HepG2 (cell line): ENCODE measurements around the gene EGLN2. TPM values are rescaled to one million over a fixed set of nuclear protein-coding genes. Genes with fewer than 3 reads are reported as not detected.
A peak's percentile ranks its signal among the peaks of the same experiment; 100 is the strongest.

ENCODE experiments used
- ARHGAP35 ChIP-seq: sonication (generic); formaldehyde crosslinking; IDR thresholded peaks from 2 replicates; pipeline ENCODE4 v1.9.0; 2022; ENCODE audit warnings: mild to moderate bottlenecking, inconsistent platforms, moderate library complexity, missing genetic modification reagents, borderline replicate concordance
- ARNT ChIP-seq: fragments of 450-650 bp; IDR thresholded peaks from 2 replicates; pipeline ENCODE4 v1.6.1; 2017
- ATAD3A ChIP-seq: sonication (generic); formaldehyde crosslinking; IDR thresholded peaks from 2 replicates; pipeline ENCODE4 v1.4.0; 2020; ENCODE audit warnings: missing genetic modification reagents
- ATF7 ChIP-seq, 2 experiments: fragments of 450-650 bp in 1 of 2; sonication (generic) in 1 of 2; formaldehyde crosslinking in 1 of 2; IDR thresholded peaks; 2 replicates each; pipeline versions ENCODE4 v1.4.0 to v1.6.1; 2016 to 2020; ENCODE audit warnings: antibody characterized with exemption in 1 of 2, mild to moderate bottlenecking in 1 of 2, missing genetic modification reagents in 1 of 2
- CBFB ChIP-seq: sonication (generic); formaldehyde crosslinking; IDR thresholded peaks from 2 replicates; pipeline ENCODE4 v1.4.0; 2020; ENCODE audit warnings: missing genetic modification reagents
- JDP2 ChIP-seq: sonication (generic); formaldehyde crosslinking; IDR thresholded peaks from 2 replicates; pipeline ENCODE4 v1.8.1; 2022; ENCODE audit warnings: missing genetic modification reagents, borderline replicate concordance
- MZF1 ChIP-seq: sonication (generic); formaldehyde crosslinking; IDR thresholded peaks from 2 replicates; pipeline ENCODE4 v1.8.1; 2023; ENCODE audit warnings: mild to moderate bottlenecking, missing genetic modification reagents, borderline replicate concordance
- NR2F6 ChIP-seq, 2 experiments: IDR thresholded peaks; 2 replicates each; pipeline ENCODE4 v1.6.1; 2016; ENCODE audit warnings: antibody characterized with exemption in 1 of 2, mild to moderate bottlenecking in 1 of 2
- NRL ChIP-seq: sonication (generic); formaldehyde crosslinking; IDR thresholded peaks from 2 replicates; pipeline ENCODE4 v1.5.0; 2020; ENCODE audit warnings: missing genetic modification reagents, mild to moderate bottlenecking, moderate library complexity, borderline replicate concordance
- ZBTB1 ChIP-seq: sonication (generic); formaldehyde crosslinking; IDR thresholded peaks from 2 replicates; pipeline ENCODE4 v1.4.0; 2020; ENCODE audit warnings: missing genetic modification reagents, borderline replicate concordance
- ZNF709 ChIP-seq: sonication (generic); formaldehyde crosslinking; IDR thresholded peaks from 2 replicates; pipeline ENCODE4 v1.5.0; 2020; ENCODE audit warnings: mild to moderate bottlenecking, missing genetic modification reagents
- ZNF782 ChIP-seq: sonication (generic); formaldehyde crosslinking; IDR thresholded peaks from 2 replicates; pipeline ENCODE4 v1.4.0; 2020; ENCODE audit warnings: missing genetic modification reagents, mild to moderate bottlenecking, borderline replicate concordance
- polyA plus RNA-seq, 8 experiments: library from polyadenylated mRNA; depleted of rRNA in 3 of 8; stranded (reverse) in 7 of 8; unstranded in 1 of 8; fragments of >200 nt; fragmentation: Illumina TruSeq in 4 of 8; extraction: Trizol in 4 of 8; gene quantifications; 2 replicates each; pipeline versions ENCODE4 v1.2.1 to v1.2.3, GENCODE V29; 2011 to 2016; ENCODE audit warnings: low read depth in 4 of 8, missing spikeins in 1 of 8, mixed read lengths in 1 of 8; ENCODE audit not compliant: insufficient read depth in 1 of 8
- total RNA-seq, 5 experiments: library from RNA; depleted of rRNA; stranded (reverse); fragments of >200 nt; fragmentation: Illumina TruSeq; extraction: Trizol; gene quantifications; 2 replicates each; pipeline ENCODE4 v1.2.3, GENCODE V29; 2016; ENCODE audit warnings: low read depth in 1 of 5
- TF ChIP-seq, protein P1 (sequence below): sonication (generic); formaldehyde crosslinking; conservative IDR thresholded peaks from 2 replicates; pipeline ENCODE4 v1.8.0; 2022; ENCODE audit warnings: mild to moderate bottlenecking, moderate library complexity, missing genetic modification reagents
- TF ChIP-seq, protein P2 (sequence below): fragments of 450-650 bp; IDR thresholded peaks from 2 replicates; pipeline ENCODE4 v1.6.1; 2017
- TF ChIP-seq, protein P3 (sequence below): sonication (generic); formaldehyde crosslinking; IDR thresholded peaks from 2 replicates; pipeline ENCODE4 v1.8.0; 2022; ENCODE audit warnings: mild to moderate bottlenecking, missing genetic modification reagents, borderline replicate concordance
- TF ChIP-seq, protein P4 (sequence below): sonication (generic); formaldehyde crosslinking; IDR thresholded peaks from 2 replicates; pipeline ENCODE4 v1.4.0; 2020; ENCODE audit warnings: missing genetic modification reagents, borderline replicate concordance
- TF ChIP-seq, protein P5 (sequence below): sonication (generic); formaldehyde crosslinking; IDR thresholded peaks from 2 replicates; pipeline ENCODE4 v1.8.1; 2023; ENCODE audit warnings: missing genetic modification reagents, inconsistent platforms, borderline replicate concordance

EGLN2 gene
- total and polyA plus RNA-seq, 2 of the 13 experiments (the other 11 are each of a cell fraction or from before 2014, with no cell fraction given), result 16.5 to 40.8 TPM

DNA sequence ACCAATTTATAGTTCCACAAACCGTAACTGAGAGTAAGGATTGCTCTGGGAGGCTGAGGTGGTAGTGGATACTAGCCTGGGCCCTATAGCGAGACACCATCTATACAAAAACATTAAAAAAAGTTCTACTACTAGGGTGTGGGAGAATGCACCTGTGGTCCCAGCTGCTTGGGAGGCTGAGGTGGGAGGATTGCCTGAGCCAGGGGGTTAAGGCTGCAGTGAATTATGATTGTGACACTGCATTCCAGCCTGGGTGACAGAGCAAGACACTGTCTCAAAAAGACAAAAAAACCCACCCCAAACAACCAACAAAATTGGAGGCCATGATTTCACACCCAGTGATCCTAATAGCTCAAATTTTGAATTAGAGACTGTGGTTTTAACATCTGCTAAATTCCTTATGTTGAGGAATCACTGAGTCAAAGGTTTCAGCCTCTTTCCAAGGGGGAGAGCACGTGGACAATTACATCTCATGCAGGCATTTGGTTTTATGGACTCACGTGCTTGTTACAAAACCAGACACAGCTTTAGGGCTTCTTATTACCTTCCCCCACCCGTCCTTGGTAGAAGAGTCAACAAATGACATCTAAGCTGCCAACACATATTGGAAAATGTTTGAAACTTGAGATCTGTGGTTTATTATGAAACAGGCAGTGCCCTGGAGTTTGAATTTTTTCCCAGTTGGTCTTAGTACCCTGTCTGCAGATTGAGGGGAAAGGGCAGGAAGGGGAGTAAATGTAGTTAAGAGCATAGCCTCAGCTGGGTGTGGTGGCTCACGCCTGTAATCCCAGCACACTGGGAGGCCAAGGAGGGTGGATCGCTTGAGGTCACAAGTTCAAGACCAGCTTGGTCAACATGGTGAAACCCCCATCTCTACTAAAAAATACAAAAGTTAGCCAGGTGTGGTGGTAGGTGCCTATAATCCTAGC, 32.8 kb downstream of the EGLN2 start (continued):
- TF ChIP-seq, protein P1, sequence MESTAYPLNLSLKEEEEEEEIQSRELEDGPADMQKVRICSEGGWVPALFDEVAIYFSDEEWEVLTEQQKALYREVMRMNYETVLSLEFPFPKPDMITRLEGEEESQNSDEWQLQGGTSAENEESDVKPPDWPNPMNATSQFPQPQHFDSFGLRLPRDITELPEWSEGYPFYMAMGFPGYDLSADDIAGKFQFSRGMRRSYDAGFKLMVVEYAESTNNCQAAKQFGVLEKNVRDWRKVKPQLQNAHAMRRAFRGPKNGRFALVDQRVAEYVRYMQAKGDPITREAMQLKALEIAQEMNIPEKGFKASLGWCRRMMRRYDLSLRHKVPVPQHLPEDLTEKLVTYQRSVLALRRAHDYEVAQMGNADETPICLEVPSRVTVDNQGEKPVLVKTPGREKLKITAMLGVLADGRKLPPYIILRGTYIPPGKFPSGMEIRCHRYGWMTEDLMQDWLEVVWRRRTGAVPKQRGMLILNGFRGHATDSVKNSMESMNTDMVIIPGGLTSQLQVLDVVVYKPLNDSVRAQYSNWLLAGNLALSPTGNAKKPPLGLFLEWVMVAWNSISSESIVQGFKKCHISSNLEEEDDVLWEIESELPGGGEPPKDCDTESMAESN (CRISPR knock-in tag), result no peak
- TF ChIP-seq, protein P2, sequence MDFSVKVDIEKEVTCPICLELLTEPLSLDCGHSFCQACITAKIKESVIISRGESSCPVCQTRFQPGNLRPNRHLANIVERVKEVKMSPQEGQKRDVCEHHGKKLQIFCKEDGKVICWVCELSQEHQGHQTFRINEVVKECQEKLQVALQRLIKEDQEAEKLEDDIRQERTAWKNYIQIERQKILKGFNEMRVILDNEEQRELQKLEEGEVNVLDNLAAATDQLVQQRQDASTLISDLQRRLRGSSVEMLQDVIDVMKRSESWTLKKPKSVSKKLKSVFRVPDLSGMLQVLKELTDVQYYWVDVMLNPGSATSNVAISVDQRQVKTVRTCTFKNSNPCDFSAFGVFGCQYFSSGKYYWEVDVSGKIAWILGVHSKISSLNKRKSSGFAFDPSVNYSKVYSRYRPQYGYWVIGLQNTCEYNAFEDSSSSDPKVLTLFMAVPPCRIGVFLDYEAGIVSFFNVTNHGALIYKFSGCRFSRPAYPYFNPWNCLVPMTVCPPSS, result no peak
- no peak; the same call in 1 of the 2 replicates for TF ChIP-seq NR2F6 (IDR thresholded peaks at IDR 0.05)
- peak; percentile 57; the same call in 1 of the 2 replicates for TF ChIP-seq NR2F6 (CRISPR knock-in tag; IDR thresholded peaks at IDR 0.05)
- no peak for TF ChIP-seq ARHGAP35 (CRISPR knock-in tag)
- TF ChIP-seq ZBTB1 (CRISPR knock-in tag), result no peak
- TF ChIP-seq JDP2 (CRISPR knock-in tag), result no peak
- TF ChIP-seq CBFB, result peak; percentile 97
- TF ChIP-seq, protein P3, sequence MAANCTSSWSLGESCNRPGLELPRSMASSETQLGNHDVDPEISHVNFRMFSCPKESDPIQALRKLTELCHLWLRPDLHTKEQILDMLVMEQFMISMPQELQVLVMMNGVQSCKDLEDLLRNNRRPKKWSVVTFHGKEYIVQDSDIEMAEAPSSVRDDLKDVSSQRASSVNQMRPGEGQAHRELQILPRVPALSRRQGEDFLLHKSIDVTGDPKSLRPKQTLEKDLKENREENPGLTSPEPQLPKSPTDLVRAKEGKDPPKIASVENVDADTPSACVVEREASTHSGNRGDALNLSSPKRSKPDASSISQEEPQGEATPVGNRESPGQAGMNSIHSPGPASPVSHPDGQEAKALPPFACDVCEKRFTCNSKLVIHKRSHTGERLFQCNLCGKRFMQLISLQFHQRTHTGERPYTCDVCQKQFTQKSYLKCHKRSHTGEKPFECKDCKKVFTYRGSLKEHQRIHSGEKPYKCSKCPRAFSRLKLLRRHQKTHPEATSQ, result no peak
- no peak for TF ChIP-seq ATAD3A
- TF ChIP-seq, protein P4, sequence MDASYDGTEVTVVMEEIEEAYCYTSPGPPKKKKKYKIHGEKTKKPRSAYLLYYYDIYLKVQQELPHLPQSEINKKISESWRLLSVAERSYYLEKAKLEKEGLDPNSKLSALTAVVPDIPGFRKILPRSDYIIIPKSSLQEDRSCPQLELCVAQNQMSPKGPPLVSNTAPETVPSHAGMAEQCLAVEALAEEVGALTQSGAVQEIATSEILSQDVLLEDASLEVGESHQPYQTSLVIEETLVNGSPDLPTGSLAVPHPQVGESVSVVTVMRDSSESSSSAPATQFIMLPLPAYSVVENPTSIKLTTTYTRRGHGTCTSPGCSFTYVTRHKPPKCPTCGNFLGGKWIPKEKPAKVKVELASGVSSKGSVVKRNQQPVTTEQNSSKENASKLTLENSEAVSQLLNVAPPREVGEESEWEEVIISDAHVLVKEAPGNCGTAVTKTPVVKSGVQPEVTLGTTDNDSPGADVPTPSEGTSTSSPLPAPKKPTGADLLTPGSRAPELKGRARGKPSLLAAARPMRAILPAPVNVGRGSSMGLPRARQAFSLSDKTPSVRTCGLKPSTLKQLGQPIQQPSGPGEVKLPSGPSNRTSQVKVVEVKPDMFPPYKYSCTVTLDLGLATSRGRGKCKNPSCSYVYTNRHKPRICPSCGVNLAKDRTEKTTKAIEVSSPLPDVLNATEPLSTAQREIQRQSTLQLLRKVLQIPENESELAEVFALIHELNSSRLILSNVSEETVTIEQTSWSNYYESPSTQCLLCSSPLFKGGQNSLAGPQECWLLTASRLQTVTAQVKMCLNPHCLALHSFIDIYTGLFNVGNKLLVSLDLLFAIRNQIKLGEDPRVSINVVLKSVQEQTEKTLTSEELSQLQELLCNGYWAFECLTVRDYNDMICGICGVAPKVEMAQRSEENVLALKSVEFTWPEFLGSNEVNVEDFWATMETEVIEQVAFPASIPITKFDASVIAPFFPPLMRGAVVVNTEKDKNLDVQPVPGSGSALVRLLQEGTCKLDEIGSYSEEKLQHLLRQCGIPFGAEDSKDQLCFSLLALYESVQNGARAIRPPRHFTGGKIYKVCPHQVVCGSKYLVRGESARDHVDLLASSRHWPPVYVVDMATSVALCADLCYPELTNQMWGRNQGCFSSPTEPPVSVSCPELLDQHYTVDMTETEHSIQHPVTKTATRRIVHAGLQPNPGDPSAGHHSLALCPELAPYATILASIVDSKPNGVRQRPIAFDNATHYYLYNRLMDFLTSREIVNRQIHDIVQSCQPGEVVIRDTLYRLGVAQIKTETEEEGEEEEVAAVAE, result 0 out of 2 replicates have a peak, but pooled peaks have one; percentile 48
- TF ChIP-seq ATF7 (IDR thresholded peaks at IDR 0.05), result peak; percentile 47; the same call in 1 of the 2 replicates
- TF ChIP-seq ATF7 (CRISPR knock-in tag; IDR thresholded peaks at IDR 0.05), result peak; percentile 79; the same call in 1 of the 2 replicates
- TF ChIP-seq ZNF782, result no peak; the same call in 1 of the 2 replicates
- no peak for TF ChIP-seq ZNF709
- TF ChIP-seq, protein P5, sequence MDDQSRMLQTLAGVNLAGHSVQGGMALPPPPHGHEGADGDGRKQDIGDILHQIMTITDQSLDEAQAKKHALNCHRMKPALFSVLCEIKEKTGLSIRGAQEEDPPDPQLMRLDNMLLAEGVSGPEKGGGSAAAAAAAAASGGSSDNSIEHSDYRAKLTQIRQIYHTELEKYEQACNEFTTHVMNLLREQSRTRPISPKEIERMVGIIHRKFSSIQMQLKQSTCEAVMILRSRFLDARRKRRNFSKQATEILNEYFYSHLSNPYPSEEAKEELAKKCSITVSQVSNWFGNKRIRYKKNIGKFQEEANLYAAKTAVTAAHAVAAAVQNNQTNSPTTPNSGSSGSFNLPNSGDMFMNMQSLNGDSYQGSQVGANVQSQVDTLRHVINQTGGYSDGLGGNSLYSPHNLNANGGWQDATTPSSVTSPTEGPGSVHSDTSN (CRISPR knock-in tag), result no peak
- TF ChIP-seq ARNT, result no peak
- TF ChIP-seq NRL (CRISPR knock-in tag), result no peak
- no peak for TF ChIP-seq MZF1 (CRISPR knock-in tag)
